PC-9 (cell line): ENCODE results near the gene PNPLA3.

ENCODE experiments used
- EZH2 ChIP-seq: fragments of 200-600 bp; sonication (generic); IDR thresholded peaks from 2 replicates; pipeline ENCODE4 v1.8.0; 2017; ENCODE audit warnings: antibody characterized with exemption, low read depth
- TF ChIP-seq, protein P1 (sequence below): fragments of 200-600 bp; sonication (generic); conservative IDR thresholded peaks from 2 replicates; pipeline ENCODE4 v1.6.1; 2017; ENCODE audit warnings: mixed run types, antibody characterized with exemption, mild to moderate bottlenecking, moderate library complexity

DNA sequence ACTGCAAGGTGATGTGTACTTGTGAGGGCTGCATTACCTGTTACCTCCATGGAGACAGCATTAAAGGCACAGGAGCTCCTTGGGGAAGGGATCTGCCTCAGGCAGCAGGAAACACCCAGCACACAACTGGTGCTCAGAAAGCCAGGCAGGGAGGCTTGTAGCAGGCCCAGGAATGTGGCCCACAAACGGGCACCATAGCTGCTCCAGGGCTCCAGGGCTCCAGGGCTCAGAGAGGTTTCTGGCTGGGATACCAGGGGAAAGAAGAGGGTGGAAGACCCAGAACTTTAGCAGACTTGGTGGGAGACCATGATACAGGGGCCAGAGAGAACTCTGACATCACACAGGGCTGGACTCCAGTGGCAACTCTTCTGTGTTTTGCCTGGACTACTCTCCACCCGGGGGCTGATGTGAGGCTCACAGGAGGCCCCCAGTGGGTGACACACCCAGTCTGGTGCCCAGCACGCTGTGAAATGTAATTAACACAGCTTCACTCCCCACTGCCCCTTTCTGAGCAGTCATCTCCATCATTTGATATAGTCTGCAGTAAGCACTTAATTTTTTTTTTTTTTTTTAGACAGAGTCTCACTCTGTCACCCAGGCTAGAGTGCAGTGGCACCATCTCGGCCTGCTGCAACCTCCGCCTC lies 46.6 kb upstream of the PNPLA3 start:
- no peak for TF ChIP-seq EZH2
- TF ChIP-seq, protein P1, sequence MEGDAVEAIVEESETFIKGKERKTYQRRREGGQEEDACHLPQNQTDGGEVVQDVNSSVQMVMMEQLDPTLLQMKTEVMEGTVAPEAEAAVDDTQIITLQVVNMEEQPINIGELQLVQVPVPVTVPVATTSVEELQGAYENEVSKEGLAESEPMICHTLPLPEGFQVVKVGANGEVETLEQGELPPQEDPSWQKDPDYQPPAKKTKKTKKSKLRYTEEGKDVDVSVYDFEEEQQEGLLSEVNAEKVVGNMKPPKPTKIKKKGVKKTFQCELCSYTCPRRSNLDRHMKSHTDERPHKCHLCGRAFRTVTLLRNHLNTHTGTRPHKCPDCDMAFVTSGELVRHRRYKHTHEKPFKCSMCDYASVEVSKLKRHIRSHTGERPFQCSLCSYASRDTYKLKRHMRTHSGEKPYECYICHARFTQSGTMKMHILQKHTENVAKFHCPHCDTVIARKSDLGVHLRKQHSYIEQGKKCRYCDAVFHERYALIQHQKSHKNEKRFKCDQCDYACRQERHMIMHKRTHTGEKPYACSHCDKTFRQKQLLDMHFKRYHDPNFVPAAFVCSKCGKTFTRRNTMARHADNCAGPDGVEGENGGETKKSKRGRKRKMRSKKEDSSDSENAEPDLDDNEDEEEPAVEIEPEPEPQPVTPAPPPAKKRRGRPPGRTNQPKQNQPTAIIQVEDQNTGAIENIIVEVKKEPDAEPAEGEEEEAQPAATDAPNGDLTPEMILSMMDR = no peak
